Ishikawa (cell line): ENCODE data around the gene USE1.

Experiments
- CEBPB ChIP-seq: IDR thresholded peaks from 2 replicates; pipeline ENCODE4 v1.6.1; 2012
- EGR1 ChIP-seq: IDR thresholded peaks from 2 replicates; pipeline ENCODE4 v1.6.1; 2012
- EP300 ChIP-seq: IDR thresholded peaks from 2 replicates; pipeline ENCODE4 v1.6.1; 2012; ENCODE audit warnings: borderline replicate concordance
- MAX ChIP-seq: IDR thresholded peaks from 2 replicates; pipeline ENCODE4 v1.6.1; 2012
- REST ChIP-seq: IDR thresholded peaks from 2 replicates; pipeline ENCODE4 v1.6.1; 2012; ENCODE audit warnings: low read depth, mild to moderate bottlenecking
- TAF1 ChIP-seq: IDR thresholded peaks from 2 replicates; pipeline ENCODE4 v1.6.1; 2012; ENCODE audit warnings: low read depth, mild to moderate bottlenecking
- TEAD4 ChIP-seq: IDR thresholded peaks from 2 replicates; pipeline ENCODE4 v1.6.1; 2012
- ZBTB7A ChIP-seq: IDR thresholded peaks from 2 replicates; pipeline ENCODE4 v1.6.1; 2012; ENCODE audit warnings: low read depth

GRCh38 chr19:17227798-17228367, 12.7 kb downstream of the USE1 start:
- TF ChIP-seq REST (no peak), EGR1 (no peak), CEBPB (no peak), ZBTB7A (no peak), TAF1 (no peak), TEAD4 (no peak), EP300 (no peak), MAX (no peak)
